Motor neuron (in vitro differentiated cells): ENCODE data around the gene PRKCH. TPM values are rescaled to one million over a fixed set of nuclear protein-coding genes. Genes with fewer than 3 reads are reported as not detected.

Experiments
- ATAC-seq, 8 experiments: fragments of 200-7000 bp; cut with Tn5 transposase; replicated peaks in 6 of 8; 2 replicates each; pipeline ENCODE4 v1.8.0; 2021; ENCODE audit warnings: mild to moderate bottlenecking in 8 of 8, moderate library complexity in 8 of 8
- H3K27ac ChIP-seq, 2 donors: fragments of 250-450 bp; sonication (Bioruptor Pico); 2 replicates each; pipeline ENCODE4 v1.9.0; 2021; ENCODE audit warnings: antibody characterized with exemption in 2 of 2, mild to moderate bottlenecking in 2 of 2, moderate library complexity in 1 of 2
- H3K4me1 ChIP-seq, 2 donors: fragments of 250-450 bp; sonication (Bioruptor Pico); replicated peaks in 1 of 2; 2 replicates each; pipeline ENCODE4 v1.6.1; 2021; ENCODE audit warnings: antibody characterized with exemption in 2 of 2, mild to moderate bottlenecking in 2 of 2, moderate library complexity in 1 of 2
- H3K4me3 ChIP-seq, 5 donors: fragments of 250-450 bp; sonication (Bioruptor Pico); 2 replicates each; pipeline ENCODE4 v1.9.0; 2021; ENCODE audit warnings: antibody characterized with exemption in 5 of 5, mild to moderate bottlenecking in 5 of 5, moderate library complexity in 4 of 5
- WGBS, 10 experiments: fragments of 450-650 bp; shearing (Covaris generic); methylation state at CpG; one replicate each; pipeline ENCODE4 v1.0.0; 2022; 5-methylcytosine and 5-hydroxymethylcytosine counted together
- in situ Hi-C, 9 experiments: fragments of 400-800 bp; cut with MboI; loops; one replicate each; pipeline ENCODE4 v1.15.0; 2021; ENCODE audit warnings: low sequenced_read_pairs in 9 of 9, low pct_unique_long_range_greater_than_20kb in 2 of 9; ENCODE audit not compliant: unreplicated experiment in 9 of 9
- total RNA-seq, 8 experiments: library from RNA; unstranded; fragments of 300-600 nt; gene quantifications; 2 replicates each; pipeline versions ENCODE4 v1.2.3 to v1.2.4, GENCODE V29; 2022

The PRKCH gene
- total RNA-seq, 8 experiments from 2014 or later: 0.33 to 12.9 (median 1.6) TPM

GRCh38 chr14:61434311-61434710 lies 112.9 kb downstream of the PRKCH start:
- no peaks in the 10 kb centered on the region for H3K4me1 ChIP-seq
- no peak for ATAC-seq
- in situ Hi-C loops: loop anchor here in 1 of 9 experiments (25.0 kb wide), 1 partner anchor 122 kb away; the partner anchor contains the start of gene PRKCH
- WGBS, 10 experiments: 35 to 95% (median 83%) methylated on average over 3 of the region's 3 CpGs
- no peak overlapping the region for H3K4me3 ChIP-seq
- no peak overlapping the region for H3K27ac ChIP-seq

DNA sequence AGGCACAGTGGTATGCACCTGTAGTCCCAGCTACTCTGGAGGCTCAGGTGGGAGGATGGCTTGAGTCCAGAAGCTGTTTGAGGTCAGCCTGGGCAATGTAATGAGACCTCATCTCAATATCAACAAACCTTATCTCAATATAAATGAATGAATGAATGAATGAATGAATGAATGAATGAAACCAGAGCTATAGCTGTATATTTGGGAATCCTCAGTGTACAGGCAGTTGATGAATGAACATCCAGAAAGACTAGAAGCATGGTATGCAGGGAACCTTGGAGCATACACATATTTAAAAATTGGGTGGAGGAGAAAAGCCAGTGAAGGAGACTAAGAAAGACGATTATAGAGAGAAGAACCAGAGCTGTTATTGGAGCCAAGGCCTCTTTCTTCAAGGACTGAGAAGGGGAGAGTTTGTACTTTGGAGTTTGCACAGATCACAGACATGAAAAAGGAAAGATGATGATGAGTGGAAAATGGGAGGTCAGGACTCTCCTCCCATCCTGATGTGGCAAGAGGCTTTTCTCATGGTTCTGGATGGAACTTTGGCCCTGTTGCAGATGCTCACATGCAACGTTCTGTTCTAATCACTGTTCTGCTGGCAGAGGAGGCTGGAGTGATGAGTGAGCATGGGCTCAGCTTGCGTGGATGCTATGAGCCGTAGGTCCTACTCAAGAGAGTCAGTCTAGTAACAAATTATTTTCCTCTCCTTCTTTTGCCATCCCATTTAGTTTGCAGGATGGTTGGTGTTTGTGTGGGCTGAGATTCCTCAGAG lies 114.4 kb downstream of the PRKCH start:
- WGBS, 10 experiments: 0 to 96% (median 67%) methylated on average over 1 to 4 of the region's 4 CpGs; no CpG with 5 or more reads in 1 of the 10 experiments
- Histone ChIP-seq H3K27ac (no peak overlapping the region), H3K4me1 (no peaks in the 10 kb centered on the region), H3K4me3 (no peak overlapping the region)
- ATAC-seq: peak in 2 of 8 experiments; percentile 14 to 23
- in situ Hi-C loops: loop anchor here in 1 of 9 experiments (25.0 kb wide), 1 partner anchor 123 kb away; the partner anchor contains the start of gene PRKCH

DNA sequence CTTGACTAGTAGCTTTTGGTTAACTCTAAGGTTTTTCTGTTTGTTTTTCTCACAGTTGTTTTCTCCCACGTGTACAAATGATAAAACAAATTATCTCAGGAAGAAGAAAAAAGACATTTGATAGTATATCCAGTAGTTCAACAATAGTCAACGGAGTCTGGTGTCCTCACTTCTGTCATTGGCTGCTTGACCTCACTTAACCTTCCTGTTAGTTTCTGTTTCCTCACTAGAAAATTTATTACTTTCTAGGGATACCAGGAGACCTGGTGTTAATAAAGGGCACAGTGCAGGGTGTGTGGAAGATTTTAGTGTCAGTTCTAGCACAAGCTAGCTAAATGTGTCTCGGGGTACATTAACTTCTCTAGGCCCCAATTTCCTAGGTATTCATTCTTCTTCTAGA lies 116.0 kb downstream of the PRKCH start:
- Histone ChIP-seq H3K27ac (no peak overlapping the region), H3K4me3 (no peak overlapping the region), H3K4me1 (no peaks in the 10 kb centered on the region)
- ATAC-seq: no peak
- in situ Hi-C loops: loop anchor here in 1 of 9 experiments (25.0 kb wide), 1 partner anchor 125 kb away; the partner anchor contains the start of gene PRKCH
- WGBS, 10 experiments: 0 to 79% (median 37%) methylated on average over 1 to 3 of the region's 3 CpGs; no CpG with 5 or more reads in 1 of the 10 experiments

DNA sequence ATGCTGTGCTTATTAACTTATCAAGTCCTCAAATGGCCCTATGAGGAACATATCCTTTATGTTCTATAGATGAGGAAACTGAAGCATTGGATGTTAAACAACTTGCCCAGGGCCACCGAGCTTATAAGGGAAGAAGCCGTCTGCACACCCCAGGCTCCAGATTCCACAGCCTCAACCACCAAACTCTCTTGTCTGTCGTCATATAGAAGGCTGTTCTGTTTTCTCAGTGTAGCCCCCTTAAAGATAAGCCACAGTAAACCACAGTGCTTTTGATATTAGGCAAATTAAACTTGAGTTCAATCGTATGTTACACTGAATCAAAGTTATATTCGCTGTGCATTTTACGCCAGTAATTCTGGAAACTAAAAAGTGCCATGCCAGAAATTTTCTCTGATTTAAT lies 116.7 kb downstream of the PRKCH start:
- WGBS, 10 experiments: 41 to 94% (median 82%) methylated on average over 3 to 6 of the region's 6 CpGs
- ATAC-seq: no peak
- no peak overlapping the region for H3K27ac ChIP-seq
- in situ Hi-C loops: loop anchor here in 1 of 9 experiments (25.0 kb wide), 1 partner anchor 126 kb away; the partner anchor contains the start of gene PRKCH
- no peak overlapping the region for H3K4me3 ChIP-seq
- H3K4me1 ChIP-seq: no peaks in the 10 kb centered on the region

DNA sequence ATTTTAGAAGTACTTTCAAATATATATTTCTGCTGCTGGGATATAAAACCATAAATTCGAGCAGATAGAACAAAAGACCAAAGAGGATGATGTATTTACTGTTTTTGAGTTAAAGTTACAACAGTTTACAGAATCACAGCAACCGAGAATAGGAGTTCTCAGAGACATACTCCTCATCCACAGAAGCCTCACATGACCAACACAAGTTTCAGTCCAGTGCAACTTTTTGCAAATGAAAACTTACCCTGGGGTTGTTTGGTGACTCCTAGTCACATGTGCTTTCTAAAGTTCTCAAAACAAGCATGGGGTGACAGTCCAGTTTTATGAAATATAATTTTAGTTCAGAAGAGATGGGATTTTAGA lies 117.1 kb downstream of the PRKCH start:
- 0 to 100% (median 50%) methylated on average over 1 to 2 of the region's 2 CpGs; no CpG with 5 or more reads in 1 of the 10 experiments for WGBS, 10 experiments

DNA sequence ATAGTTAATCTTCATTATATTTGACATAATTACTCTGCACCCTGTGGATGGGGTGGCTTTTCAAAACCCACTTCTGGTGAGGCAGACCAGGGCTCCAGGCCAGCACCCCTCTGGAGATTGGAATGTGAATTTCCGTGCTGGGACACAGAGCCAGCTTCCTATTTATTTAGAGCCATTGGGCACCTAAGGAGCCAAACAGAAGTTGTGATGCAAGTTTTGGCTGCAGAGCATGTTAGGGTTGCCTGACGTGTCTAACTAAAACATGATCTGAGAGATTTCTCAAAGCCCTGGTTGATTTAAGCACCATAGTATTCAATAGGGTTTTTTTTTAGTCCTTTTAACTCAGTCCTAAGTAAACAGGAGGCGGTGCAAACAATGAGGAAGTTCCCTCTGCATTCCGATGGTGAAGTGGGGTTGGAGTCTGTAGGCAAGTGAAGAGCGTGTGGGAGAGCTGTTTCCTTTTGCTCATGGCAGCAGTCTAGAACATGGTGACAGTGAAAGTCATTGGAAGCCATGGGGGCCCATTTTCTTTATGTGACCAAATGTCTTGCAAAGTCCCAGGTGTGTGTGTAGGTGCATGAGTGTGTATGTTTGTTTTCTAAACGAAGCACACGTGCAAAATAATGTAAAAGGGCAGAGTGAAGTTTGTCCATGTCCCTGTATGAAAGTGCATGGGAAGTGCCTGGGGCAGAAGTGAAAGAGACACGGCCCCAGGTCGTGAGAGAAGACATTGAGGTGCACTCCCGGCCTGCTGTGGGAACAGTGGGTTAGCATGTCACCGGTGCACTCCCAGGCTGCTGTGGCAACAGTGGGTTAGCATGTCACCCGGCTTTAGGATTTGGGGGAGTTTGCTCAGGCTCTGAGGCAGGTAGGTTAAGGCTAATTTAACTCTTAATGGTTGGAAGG lies 117.7 kb downstream of the PRKCH start:
- peak in 6 of 8 experiments; percentile 54 to 97 (median 62) for ATAC-seq
- no peaks in the 10 kb centered on the region for H3K4me1 ChIP-seq
- no peak overlapping the region for H3K27ac ChIP-seq
- 30 to 73% (median 53%) methylated on average over 2 to 11 of the region's 12 CpGs; no CpG with 5 or more reads in 2 of the 10 experiments for WGBS, 10 experiments
- in situ Hi-C loops: loop anchor here in 1 of 9 experiments (25.0 kb wide), 1 partner anchor 127 kb away; the partner anchor contains the start of gene PRKCH
- H3K4me3 ChIP-seq: no peak overlapping the region

More for the DNA sequence above, 117.1 kb downstream of the PRKCH start:
- peak in 4 of 8 experiments; percentile 4 to 81 (median 74) for ATAC-seq
- in situ Hi-C loops: loop anchor here in 1 of 9 experiments (25.0 kb wide), 1 partner anchor 126 kb away; the partner anchor contains the start of gene PRKCH
- Histone ChIP-seq H3K4me3 (no peak overlapping the region), H3K4me1 (no peaks in the 10 kb centered on the region), H3K27ac (no peak overlapping the region)

GRCh38 chr14:61439779-61440418 lies 118.5 kb downstream of the PRKCH start:
- in situ Hi-C loops: loop anchor here in 1 of 9 experiments (25.0 kb wide), 1 partner anchor 128 kb away; the partner anchor contains the start of gene PRKCH
- ATAC-seq: no peak
- H3K4me1 ChIP-seq: no peaks in the 10 kb centered on the region
- H3K4me3 ChIP-seq: no peak overlapping the region
- no peak overlapping the region for H3K27ac ChIP-seq
- 52 to 100% (median 83%) methylated on average over 1 to 4 of the region's 4 CpGs for WGBS, 10 experiments

DNA sequence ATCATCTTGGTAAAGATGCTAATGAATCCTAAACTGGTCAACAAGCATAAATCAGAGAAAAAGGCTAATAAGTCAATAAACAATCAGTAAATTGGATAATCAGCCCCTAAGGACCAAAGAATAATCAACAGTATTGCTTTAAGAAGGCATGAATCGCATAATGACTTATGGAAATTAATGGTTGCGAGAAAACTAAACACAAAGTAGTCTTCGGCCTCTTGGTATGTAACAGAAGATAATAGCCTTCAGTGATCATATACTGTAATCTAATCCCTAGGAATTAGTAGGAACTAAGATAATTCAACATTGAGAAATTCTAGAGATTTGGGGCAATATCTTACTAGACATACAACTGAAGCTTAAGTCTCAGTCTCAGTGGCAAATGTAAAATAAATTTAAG lies 122.1 kb downstream of the PRKCH start:
- H3K4me1 ChIP-seq: no peaks in the 10 kb centered on the region
- H3K27ac ChIP-seq: no peak overlapping the region
- no peak overlapping the region for H3K4me3 ChIP-seq
- in situ Hi-C loops: loop anchor here in 1 of 9 experiments (25.0 kb wide), 1 partner anchor 131 kb away; the partner anchor contains the start of gene PRKCH
- WGBS, 10 experiments: 11 to 97% (median 77%) methylated on average over 1 to 3 of the region's 3 CpGs; no CpG with 5 or more reads in 2 of the 10 experiments
- ATAC-seq: peak in 1 of 8 experiments; percentile 43

- ATAC-seq: no peak
- H3K27ac ChIP-seq: no peak overlapping the region
- whole genome bisulfite sequencing, 10 experiments: 45 to 100% (median 80%) methylated on average over 1 to 5 of the region's 5 CpGs; no CpG with 5 or more reads in 1 of the 10 experiments
Measured at GRCh38 chr14:61444215-61444768, 122.9 kb downstream of the PRKCH start.

GRCh38 chr14:61451491-61451890 lies 130.1 kb downstream of the PRKCH start:
- Histone ChIP-seq H3K27ac (no peak overlapping the region), H3K4me3 (no peak overlapping the region), H3K4me1 (no peaks in the 10 kb centered on the region)
- ATAC-seq: no peak
- in situ Hi-C loops: loop anchor here (10.0 to 25.0 kb wide), 7 partner anchors 147 to 686 kb away; no protein-coding TSS in a partner anchor
- 42 to 90% (median 63%) methylated on average over 1 to 2 of the region's 2 CpGs; no CpG with 5 or more reads in 3 of the 10 experiments for whole genome bisulfite sequencing, 10 experiments

More at GRCh38 chr14:61444215-61444768, 122.9 kb downstream of the PRKCH start:
- Histone ChIP-seq H3K4me1 (no peaks in the 10 kb centered on the region), H3K4me3 (no peak overlapping the region)
- in situ Hi-C loops: loop anchor here in 1 of 9 experiments (25.0 kb wide), 1 partner anchor 132 kb away; the partner anchor contains the start of gene PRKCH

- 20 to 100% (median 89%) methylated on average over 1 to 5 of the region's 6 CpGs; no CpG with 5 or more reads in 3 of the 10 experiments for WGBS, 10 experiments
- no peak for ATAC-seq
- H3K27ac ChIP-seq: no peak overlapping the region
- in situ Hi-C loops: loop anchor here (10.0 to 25.0 kb wide), 7 partner anchors 147 to 685 kb away; no protein-coding TSS in a partner anchor
- no peak overlapping the region for H3K4me3 ChIP-seq
- no peaks in the 10 kb centered on the region for H3K4me1 ChIP-seq
Measured at GRCh38 chr14:61451891-61452400, 130.6 kb downstream of the PRKCH start.
